WTC11 (cell line): ENCODE results near the gene ARHGEF35.
"Not testable (repeated sequence)": the region's sequence is repeated elsewhere in the genome, so short reads cannot be mapped to it uniquely, and the experiment has no call there.

Experiments used
- CTCF ChIP-seq: fragments of 200-600 bp; IDR thresholded peaks from 2 replicates; pipeline ENCODE4 v1.8.0; 2022; ENCODE audit warnings: antibody characterized with exemption
- SP1 ChIP-seq: sonication (generic); formaldehyde crosslinking; conservative IDR thresholded peaks from 2 replicates; pipeline ENCODE4 v1.8.1; 2022; ENCODE audit warnings: missing genetic modification reagents

- not testable (repeated sequence) for TF ChIP-seq CTCF; SP1 (CRISPR knock-in tag)
These were observed 7.8 kb downstream of the ARHGEF35 start for GRCh38 chr7:144187848-144188247.
